ENCODE data around the gene PALLD.

PALLD gene

DNA sequence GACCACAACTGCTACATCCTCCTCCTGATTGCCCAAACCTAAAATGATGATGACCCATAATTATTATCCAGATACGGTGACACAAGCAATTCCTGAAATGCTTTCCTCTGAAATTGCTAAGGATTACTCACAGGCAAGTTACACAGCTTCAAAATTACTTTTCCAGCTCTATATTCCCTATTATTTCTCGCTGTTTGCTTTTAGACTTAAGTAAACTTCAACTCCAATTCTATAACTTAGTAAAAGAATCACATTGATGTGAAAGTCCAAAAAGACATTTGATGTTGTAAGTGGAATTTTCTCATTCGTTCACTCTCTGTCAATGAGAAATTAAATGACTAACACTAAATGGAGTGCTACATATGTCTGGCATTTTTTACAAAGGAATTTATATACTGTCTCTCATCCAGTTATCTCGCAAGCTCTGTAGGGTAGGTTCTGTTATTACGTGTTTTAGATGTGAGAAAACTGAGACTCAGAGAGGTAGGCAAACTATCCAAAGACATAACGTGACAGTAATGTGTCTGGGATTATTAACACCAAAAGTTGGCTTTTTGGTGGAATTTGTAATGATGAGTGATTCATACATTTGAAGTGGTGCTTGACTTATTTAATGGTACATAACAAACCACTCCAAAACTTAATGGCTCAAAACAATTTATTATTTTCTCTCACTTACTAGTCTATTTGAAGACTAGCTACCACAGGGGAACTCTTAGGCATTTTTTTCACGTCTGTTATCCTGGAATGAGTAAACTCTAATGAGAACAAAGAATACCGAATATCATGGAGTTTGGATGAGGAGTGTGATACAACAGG, 31.5 kb downstream of the PALLD start:
- DNase-seq = no peak

DNA sequence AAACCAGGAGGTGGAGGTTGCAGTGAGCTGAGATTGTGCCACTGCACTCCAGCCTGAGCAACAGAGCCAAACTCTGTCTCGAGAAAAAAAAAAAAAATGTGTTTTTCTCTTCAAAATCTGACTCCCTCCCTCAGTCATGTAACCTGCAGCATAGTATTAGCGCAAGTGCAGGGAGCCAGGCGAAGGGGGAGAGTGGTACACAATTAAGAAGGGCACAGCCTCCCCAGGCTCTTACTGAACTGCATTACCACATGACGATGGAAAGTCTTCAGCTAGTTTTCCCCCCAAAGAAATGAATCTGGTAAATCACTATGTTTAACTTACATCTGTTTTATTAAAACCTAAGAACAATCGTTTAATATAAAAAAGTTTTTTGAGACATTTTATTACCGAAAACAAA, 32.4 kb downstream of the PALLD start:
- DNase-seq = no peak

DNA sequence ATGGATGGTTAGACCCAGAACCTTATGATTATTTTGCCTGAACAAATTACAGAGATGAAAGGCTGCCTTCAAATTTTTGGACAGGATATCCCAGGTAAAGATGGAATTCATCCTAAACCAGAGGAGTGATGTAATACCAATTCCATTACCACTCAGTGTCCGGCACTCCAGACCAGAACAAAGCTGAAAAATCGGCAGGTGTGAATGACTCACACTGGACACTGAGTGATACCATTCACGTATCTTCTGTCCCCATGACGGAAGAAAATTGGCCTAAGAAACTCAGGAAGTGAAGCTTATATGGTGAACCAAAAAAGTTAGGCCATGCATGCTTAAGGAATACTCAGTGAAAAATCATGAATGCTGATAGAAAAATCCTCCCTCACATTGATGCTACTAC, 34.5 kb downstream of the PALLD start:
- no peak for DNase-seq

DNA sequence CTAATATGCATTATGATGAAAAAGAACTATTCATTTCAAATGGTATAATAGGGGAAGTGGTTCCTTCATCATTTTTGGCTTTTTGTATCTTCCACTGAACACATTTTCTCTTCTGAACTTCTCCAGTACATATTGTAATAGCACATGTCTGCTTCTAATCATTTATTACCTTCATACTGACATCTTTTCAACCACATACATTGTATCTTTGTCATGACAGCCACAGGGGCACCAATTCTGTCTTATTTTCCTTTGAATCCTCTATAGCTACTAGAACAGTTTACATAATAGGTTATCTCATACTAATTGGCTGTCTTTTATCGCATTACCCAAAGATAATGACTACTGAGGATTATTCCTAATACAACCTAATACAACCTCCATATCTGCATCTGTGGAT, 37.7 kb downstream of the PALLD start:
- DNase-seq = no peak

DNA sequence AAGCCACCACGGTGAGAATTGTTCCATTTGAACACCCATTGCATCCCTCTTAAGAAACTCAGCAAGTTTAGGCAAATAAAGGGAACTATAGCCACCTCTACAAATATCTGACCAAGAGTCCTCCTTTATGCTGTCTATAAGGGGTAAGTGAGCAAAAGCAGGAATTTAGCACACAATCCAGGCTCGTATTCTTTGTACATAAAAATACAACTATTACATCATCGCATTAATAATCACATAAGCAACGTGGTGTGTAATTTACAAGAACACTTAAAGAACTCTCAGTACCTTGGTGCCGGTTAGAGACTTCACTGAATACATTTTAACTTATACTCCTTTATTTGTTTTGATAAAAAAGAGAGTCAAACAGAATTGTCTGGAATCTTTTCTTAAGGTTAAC, 38.8 kb downstream of the PALLD start:
- no peak for DNase-seq

DNA sequence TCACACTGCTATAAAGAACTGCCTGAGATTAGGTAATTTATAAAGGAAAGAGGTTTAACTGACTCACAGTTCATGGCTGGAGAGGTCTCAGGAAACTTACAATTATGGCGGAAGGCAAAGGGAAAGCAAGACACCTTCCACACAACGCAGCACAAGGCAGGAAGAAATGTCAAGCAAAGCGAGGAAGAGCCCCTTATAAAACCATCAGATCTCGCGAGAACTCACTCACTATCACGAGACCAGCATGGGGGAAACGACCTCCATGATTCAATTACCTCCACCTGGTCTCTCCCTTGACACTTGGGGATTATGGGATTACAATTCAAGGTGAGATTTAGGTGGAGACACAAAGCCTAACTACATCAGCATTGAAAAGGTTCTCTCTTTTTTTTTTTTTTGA, 39.6 kb downstream of the PALLD start:
- DNase-seq = no peak

DNA sequence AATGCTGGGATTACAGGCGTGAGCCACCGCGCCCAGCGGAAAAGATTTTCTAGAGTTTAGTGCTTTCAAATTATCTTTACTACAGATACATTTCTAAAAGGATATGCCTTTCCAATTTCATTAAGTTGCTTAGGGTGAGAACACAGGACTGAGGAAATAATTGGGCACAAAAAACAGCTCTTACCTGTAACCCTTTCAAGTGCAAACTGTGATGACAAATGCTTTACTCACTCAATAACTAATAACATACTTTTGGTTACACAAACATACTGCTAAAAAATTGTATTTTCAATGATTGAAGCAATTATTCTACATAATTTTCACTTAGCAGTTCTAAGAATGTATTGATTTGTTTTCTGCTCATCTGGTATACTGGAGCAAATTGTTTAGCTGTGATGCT, 40.2 kb downstream of the PALLD start:
- no peak for DNase-seq

DNA sequence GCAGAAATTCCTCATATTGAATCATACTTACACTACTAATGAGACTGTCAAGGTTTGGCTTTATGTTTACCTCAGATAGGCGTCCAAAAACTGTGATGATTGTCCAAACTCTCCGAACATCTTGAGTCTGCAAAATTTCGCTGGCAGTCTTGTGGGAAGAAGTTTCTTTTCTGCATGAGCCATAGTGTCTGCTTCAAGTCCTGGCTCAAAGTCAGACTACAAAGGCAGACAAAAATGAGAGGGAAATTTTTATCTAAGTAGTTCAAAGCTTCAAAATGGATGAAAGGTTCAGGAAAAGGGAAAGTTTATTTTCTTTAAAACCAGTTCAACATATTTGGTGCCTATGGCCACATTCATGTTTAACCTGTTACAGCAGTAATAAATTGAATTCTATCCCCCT, 40.7 kb downstream of the PALLD start:
- no peak for DNase-seq

DNA sequence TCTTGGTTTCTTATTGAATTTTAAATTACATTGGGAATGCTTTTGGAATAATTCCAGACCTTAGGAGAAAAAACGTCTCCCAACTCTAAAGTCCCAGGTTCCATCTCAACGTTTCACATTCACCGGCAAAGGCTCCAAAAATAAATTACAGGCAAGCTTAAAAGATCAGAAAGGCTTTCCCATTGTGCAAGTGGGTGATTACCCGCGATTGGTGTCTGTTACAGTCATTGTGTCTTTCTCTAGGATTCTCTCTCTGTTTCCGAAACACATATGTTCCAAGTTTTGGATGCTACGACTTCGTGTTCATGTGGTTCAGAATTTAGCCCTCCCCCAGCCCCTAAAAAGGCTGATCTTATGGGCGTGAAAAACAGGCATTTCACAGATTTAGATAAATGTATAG, 41.8 kb downstream of the PALLD start:
- no peak for DNase-seq

DNA sequence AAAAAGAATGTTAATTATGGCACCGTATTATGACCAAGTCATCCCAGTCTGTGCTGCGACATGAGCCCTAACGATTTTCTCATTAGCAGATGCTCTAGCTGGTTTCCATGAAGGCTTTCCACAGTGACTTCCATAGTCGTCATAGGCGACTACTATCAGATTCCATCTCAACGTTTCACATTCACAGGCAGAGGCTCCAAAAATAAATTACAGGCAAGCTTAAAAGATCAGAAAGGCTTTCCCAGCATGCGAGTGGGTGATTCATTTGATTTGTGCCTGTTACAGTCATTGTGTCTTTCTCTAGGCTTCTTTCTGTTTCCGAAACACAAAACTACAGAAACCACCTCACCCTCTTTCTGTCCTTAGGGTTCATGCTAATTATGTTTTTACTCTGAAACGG, 43.2 kb downstream of the PALLD start:
- no peak for DNase-seq

DNA sequence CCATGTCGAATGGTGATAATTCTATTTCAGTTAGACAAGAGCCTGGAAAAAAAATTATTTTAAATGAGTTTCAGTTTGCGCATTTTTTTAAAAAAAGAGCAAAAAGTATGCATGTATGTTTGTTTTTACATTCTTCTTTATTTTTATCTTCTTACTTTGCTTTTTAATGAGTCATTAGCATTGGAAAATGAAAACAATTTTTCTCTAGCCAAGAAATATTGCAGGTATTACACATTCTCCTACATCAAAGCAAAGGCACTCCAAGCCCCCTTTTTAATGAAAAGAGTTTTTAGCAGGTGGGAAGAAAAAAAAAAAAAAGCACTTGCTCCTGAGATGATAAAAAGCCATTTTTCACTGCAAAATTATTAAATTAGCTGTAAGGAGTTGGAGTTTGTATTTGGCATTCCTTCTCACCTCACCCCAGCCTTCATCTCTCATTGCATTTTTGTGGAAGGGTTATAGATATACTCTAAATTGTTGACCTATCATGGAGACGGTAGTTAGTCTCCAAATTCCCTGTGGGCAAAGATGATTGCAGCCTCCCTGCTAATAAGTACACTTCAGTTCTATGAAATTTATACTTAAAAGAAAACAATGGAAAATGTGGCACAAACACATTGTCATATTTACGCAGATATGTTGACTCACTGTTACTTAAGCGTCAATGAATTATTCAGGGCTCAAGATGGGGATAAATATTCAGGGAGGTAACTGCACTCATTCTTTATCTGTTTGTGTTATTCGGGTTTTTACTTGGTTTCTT, 43.8 kb downstream of the PALLD start:
- no peak for DNase-seq

DNA sequence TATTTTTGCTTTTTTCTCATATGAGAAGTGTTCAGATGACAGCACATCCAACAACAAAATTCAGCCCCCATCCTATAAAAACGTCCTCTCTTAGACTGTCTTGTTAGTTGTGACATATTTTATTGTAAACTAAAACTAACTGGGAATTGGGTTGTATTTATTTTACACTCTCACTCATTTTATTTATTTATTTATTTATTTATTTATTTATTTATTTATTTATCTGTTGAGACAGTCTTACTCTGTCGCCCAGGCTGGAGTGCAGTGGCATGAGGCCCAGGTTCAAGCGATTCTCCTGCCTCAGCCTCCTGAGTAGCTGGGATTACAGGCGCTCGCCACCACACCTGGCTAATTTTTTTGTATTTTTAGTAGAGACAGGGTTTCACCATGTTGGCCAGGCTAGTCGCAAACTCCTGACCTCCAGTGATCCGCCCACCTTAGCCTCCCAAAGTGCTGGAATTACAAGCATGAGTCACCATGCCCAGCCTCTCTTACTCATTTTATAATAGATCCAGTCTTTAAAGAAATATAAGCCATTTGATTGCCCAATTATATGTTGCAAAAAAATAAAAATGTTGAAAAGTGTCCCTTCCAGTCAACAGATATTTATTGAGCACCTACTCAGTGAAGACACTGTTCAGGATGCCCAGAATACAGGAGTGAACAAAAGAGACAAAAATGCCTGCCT, 44.6 kb downstream of the PALLD start:
- no peak for DNase-seq

DNA sequence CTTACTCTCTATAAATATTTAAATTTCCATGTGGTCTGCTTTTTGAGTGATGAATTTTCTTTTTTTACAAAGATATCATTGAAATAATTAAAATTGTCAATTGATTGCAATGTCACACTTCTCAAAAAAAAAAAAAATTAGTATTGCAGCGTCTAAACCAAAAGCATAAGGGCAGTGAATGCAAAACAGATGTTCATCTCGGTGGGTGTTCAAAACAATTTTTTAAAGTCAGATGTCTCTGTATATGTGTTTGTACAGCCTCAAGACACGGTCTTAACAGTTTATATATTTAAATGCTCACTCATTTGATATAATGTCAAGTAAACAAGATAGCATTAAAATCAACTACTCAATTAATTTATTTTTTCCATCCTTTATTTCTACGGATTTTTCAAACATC, 52.3 kb downstream of the PALLD start:
- DNase-seq = no peak

DNA sequence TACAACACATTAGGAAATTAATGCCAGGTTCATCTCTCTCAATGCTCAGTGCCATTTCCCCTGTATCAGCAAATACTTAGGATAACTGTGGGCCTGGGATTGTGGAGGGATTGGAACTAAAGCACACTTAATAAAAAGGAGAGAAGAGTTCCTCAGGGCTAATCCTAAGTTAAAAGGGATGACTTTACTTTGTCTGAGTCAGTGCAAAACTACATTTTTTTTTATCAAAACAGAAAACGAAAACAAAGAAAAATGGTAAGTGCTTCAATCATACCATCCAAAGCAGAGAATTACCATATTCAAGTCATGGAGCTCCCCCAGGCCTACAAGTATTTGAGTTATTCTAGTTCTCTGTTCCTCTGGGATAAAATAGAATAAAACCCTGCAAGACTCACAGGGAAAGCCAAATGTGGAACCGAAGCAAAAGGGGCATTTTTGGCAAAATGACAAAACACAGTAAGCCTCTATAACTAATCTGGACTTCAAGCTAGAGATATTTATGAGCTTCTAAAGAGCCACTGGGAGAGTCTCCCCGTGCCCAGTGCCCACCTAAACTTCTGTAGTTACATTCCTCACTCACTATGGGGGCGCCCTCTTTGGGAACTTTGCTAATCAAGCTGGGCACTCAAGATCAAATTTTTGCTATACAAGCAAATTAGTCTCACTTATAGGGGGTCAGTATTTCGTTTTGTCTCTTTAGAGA, 53.4 kb downstream of the PALLD start:
- DNase-seq = no peak

DNA sequence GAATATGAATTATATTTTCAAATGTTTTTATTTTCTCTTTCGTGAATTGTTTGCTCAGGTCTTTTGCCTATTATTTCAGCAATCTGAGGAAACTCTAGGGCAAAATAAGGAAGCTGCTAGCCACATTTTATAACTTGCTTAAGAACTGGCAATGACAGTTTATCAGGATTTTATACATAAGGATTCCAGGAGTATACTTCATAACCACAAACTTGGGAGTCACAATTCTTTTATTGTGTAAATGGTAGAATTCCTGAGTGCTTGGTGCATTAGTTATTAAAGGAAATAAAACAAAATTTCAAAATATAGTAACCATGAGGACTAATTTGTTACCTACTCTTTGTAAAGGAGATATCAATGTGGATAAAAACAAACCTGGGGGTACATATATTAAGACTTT, 54.4 kb downstream of the PALLD start:
- DNase-seq = no peak

DNA sequence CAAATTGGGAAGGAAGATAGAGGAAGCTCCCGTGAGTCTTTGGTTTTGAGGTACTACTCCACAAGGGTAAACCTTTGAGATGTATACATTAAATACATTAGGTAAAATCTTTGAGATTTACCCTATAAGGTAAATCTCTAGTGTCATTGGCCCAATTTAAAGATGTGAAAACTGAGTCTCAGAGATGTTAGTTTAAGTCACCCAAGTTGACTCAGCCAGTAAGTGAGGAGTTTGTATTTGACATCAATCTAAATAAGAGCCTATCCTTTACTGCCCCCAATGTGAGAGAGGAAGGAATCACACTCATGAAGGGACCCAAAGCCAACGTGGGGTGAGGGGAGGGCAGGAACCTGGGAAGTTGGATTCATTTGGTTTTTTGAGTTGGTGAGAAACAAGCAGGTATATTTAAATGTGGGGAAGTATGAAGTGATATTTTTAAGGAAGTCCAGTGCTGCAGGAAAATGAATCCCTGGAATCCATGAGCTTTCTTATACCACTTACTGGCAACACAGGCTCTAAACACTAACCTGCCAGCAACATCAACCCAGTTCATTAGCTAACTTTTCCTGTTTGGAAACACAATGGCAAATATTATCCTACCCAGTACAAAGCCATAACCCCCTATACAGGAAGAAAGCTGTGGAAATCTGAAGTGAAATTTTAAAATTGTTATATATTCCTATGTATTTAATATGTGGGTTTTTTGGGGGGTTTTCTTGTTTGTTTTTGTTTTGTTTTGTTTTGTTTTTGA, 55.3 kb downstream of the PALLD start:
- DNase-seq = no peak

DNA sequence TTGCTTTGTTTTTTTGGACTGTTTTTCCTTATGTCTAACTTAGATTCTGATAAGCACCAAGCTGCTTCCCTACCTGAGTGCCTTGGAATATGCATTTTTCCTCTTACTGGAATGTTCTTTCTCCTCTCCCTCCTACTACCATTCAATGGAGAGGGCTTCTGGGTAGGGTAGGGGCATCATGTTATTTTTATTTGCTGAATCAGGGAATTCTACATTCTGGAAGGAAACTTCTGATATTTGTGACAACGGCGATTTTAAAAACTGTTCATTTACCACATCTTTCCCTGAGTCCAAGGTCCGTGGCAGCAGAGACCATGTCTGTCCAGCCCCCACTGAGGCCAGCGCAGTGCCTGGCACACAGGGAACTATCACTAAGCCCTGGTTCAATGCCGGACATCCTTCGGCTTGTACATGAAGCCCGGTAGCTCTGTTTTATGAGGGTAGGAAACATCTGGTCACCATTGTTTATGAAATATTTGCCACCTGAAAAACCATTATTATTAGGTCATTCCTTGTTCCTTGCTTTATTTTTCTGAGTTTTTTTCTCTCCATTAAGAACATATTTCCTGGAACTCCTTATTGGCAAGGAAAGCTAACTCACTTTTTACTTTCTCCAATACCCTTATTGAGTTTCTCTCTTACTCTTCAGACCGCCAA, 57.0 kb downstream of the PALLD start:
- no peak for DNase-seq

DNA sequence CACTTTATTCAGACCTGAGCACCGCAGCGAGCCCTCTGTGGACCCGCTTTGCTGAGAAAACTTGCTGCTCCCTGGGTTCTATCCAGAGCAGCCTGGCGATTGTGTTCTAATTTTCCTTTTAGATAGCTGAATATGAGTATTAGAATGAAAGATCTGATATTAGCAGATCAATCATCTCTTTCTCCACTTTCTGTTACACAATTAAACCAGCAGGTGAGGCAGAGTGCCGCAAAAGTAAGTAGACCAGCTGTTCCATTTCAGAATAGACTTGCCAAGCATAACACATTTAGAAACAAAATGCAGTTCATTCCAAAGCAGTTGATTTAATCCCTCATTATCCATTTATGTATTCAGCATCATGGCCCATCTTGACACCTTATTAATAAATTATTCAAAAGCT, 58.6 kb downstream of the PALLD start:
- DNase-seq = no peak

DNA sequence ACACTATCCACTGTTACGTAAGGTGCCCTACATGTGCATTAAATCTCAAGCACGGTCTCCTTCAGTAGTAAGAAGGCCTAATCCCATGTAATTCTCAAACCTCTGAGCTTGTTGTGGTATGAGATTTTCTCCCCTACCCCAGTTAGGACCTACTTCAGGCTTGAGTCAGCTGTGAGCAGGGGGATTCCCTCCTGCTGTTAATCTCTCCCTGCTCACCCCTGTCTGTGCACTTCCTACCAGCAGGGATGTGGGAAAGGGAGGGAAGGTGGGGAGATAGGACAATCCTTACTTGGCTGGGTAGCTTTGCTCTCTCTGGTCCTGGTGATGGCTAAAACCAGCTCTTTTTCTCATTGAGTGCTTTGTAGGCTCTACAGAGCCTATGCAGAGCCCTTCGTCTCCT, 60.8 kb downstream of the PALLD start:
- no peak for DNase-seq

DNA sequence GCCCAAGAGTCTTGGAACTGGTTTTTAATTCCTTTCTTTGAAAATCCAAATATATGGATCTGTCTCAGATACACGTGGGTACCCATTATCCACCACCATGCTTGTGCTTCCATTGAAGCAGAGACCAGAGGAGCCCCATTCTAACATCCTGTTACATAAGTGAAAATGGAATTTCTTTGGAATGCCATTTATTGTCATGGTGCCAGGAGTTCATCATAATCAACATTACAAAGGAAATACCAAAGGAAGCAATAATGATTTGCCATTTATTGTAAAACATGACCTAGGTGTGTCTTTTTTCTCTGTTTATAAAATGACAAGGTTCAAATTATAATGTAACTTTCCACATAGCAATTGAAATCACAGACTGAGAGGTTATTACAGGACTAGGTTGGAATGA, 61.7 kb downstream of the PALLD start:
- no peak for DNase-seq

DNA sequence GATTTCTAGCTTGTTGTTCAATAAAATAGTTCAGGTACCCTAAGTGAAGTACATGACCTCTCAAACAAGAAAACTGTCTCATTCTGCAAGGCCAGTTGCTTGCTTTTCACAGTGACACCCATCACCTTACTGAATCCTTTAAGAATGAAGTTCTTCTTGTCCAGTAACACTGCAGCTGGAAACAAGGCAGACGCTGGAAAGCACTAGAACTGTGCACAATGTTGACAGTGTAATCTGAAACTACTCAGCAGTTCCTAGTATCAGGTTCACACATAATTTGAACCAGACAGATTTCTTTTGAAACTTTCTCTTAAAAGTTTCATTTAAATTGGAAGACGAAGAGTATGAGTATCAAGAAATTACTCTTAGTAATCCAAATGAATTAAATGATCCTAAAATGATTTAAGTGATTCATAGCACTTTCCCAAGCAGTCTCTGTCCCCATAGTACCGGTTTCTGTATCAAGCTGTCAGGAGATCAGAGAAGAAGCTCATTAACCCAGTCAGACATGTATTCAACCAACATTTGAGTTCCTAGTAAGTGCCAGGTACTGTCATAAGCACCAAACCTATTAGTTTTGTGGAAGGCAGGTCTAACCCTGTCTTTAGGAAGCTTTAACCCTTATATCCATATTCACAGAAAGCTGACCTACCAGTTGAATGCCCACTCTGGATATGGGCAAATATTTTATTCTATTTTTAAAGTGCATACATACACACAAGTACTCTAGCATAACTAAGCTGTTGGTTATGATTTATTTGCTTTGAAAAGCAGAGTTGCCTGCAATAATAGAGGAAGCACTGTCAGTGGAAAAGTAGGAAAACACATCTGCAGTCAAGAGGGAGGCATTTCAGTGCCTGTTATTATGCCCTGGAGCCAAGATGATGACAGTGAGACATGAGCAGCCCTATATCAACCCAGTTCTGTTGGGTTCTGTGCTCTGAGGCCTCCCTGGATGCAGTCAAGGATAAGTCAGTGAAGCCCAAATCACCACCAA, 63.6 kb downstream of the PALLD start:
- DNase-seq = no peak

Measured in CD4-positive, alpha-beta T cell treated with Interleukin-6 for 4 hours (primary cell).